Measurements from ENCODE around the gene USP53. TPM values are rescaled to one million over a fixed set of nuclear protein-coding genes. Genes with fewer than 3 reads are reported as not detected.

The USP53 gene
- total RNA-seq, 4 donors from 2014 or later: 162 to 204 (median 167) TPM

DNA sequence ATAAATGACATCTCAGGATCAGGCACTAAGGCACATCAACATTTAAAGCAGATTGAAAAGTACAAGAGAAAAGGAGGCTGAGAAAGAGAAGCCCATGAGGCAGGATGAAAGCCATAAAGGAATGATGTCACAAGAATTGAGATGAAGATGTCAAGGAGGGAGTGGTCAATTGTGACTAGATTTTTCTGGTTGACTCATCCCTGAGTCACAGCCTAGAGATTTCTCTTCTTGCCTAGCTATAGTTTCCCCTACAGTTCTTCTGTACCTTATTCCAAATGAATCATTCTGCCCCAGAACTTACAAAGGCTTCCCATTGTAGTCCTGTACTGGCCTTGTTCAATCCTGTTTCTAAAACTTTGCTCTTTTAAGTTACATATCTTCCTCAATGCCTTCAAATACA, 3.4 kb upstream of the USP53 start:
- TF ChIP-seq, protein P1, sequence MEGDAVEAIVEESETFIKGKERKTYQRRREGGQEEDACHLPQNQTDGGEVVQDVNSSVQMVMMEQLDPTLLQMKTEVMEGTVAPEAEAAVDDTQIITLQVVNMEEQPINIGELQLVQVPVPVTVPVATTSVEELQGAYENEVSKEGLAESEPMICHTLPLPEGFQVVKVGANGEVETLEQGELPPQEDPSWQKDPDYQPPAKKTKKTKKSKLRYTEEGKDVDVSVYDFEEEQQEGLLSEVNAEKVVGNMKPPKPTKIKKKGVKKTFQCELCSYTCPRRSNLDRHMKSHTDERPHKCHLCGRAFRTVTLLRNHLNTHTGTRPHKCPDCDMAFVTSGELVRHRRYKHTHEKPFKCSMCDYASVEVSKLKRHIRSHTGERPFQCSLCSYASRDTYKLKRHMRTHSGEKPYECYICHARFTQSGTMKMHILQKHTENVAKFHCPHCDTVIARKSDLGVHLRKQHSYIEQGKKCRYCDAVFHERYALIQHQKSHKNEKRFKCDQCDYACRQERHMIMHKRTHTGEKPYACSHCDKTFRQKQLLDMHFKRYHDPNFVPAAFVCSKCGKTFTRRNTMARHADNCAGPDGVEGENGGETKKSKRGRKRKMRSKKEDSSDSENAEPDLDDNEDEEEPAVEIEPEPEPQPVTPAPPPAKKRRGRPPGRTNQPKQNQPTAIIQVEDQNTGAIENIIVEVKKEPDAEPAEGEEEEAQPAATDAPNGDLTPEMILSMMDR (IDR thresholded peaks at IDR 0.05; ENCODE audit: low read depth): no peak

DNA sequence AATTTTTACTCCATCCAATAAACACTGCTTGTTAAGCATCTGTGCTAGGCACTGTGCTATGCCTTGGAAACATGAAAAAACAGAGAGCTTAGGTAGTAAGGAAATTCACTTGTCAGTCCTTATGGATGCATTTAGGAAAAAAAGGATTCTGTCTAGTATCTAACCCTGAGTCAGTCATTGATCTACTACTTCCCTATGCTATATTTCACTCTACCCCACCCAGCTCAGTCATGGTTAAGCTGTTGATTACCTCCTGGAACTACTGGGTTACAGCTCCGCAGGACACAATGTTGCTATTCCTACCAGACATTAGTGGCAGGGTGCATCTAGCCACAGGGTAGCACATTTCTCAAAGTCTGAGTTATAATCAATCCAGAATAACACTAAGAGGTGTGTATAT, 2.9 kb upstream of the USP53 start:
- TF ChIP-seq, protein P1 (IDR thresholded peaks at IDR 0.05; ENCODE audit: low read depth): no peak

DNA sequence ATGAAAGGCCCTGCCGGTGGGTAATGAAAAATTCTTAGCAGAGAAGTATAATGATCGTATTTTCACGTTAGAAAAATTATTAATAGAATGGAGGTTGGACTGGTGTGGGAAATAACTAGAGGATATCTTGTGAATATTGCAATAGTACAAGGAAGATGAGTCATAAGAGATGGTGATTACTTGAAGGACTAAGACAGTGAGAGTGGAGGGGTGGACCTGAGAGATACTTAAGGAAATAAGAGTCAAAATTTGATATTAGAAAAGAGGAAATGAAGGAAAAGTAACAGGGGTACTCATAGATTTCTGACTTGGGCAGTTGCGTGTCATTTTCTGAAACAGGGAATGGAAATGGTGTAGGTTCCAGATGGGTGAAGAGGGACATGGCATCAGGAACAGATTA, 1.7 kb upstream of the USP53 start:
- TF ChIP-seq, protein P1 (IDR thresholded peaks at IDR 0.05; ENCODE audit: low read depth): no peak

DNA sequence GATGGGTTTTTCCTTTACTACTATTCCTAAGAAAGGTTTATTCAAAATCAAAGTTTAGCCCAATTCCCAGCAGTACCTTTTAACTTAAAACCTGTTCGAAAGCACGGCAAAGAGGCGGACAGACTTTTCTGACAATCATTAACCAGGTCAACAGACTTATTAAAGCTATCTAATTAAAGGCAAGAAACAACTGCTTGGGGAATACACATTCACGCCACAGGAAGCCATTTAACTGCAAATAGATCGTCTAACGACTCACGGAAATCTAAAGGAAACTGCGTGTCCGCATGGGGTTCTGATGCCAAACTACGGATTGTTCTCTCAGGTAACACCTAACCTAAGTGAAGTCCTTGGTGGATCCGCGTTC, 663 bp upstream of the USP53 start:
- TF ChIP-seq, protein P1 (IDR thresholded peaks at IDR 0.05; ENCODE audit: low read depth): no peak

DNA sequence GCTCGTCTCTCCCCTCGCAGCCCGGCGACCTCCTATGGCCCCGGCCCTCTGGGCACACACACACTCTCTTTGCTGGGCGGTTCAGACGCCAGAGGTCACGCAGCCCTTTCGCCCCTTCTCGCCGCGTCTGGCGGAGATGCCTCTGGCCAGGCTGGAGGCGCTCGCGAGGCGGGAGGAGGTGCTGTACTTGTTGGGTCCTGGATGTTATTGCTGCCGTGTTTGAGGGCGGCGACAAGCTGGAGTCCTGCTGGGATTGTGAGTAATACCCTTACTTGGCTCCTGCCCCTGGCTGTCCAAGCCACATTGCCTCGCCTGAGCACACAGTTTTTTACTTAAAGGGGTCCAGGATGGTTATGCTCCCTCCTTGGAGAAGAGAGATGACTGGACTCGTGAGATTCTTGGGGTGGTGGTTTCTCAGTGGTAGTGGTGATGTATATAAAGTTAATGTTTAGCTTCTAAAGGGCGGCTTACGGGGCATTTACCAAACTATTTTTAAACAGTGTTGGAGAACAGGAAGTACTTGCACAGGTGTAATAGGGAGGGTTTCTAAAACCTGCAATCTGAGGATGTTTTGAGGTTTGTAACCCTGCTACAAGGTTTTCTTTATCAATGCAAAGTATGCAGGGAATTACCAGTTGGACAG, 572 bp downstream of the USP53 start:
- TF ChIP-seq, protein P1 (IDR thresholded peaks at IDR 0.05; ENCODE audit: low read depth): no peak

DNA sequence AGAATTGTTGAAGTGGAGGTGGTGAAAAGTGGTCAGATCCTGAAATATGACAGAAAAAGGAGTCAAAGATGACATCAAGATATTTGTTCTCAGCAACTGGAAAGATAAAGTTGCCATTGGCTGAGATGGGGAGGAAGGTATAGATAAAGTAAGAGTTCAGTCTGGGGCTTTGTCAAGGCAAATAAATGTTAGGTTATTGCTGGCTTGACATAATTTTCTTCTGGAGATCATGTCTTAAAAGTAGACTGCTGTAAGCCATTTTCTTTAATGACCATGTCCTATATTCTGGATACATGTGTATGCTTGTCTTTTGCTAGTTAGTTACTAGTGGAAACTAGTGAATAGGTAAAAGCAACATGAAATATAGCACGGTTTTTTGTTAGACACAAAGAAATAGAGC, 5.6 kb downstream of the USP53 start:
- TF ChIP-seq, protein P1 (IDR thresholded peaks at IDR 0.05; ENCODE audit: low read depth): no peak

DNA sequence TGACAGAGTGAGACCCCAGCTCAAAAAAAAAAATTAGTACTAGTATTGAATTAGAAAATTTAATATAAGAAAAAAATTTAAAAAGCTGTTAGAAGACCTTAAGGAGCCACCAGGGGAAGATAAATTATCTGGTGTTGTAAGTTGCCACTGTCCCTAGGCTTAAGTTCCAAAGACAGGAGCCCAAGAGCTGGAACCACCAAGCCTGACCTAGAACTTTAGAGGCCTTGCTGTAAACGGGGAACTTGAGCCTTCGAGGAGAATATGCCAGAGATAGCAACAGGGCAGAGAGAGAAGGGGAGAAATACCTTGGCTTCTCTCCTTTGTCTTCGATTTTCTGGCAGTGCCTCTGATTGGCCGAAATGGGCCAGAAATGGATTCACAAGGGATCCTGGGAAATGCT, 8.9 kb downstream of the USP53 start:
- TF ChIP-seq, protein P1 (IDR thresholded peaks at IDR 0.05; ENCODE audit: low read depth): no peak
